ENCODE results near the gene GUCY2F.
A peak's percentile ranks its signal among the peaks of the same experiment; 100 is the strongest.

Gene GUCY2F

DNA sequence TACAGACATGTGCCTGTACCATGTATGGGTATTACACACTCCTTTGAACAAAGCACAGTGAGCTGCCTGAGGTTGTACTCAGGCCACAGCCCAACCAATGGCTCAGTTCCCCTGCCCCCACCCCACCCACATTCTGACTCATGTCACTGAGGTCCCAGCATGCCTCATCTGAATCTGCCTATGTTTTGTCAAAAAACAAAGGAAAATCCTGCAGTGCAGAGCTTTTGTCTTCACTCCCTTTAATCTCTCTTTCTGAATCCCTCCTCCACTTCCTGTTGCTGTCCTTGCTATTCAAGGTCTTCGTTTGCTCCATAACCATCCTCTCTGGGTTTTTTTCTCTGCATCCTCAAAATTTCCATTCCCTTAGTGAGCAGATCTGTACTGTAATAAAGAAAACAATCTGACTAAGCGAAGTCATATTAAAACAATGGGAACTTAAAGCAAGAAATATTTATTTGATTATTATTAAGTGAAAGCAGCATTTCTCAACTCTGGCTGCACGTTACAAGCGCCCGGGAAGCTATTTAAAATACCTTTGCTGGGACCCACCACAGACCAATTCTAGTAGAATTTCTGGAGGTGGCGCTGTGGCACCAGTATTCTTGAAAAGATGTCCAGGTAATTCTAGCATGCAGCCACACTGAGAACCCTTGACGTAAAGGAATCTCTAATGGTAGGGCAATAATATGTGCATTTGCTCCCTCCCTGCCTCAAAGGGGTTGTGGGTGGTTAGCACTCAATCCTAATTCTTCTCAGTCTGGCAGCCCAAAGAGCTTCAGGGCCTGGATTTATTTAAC is 8.7 kb downstream of the GUCY2F start:
- Histone ChIP-seq H3K36me3 (no peaks in the 10 kb centered on the region), H3K9me3 (ENCODE audit: severe bottlenecking) (no peaks in the 10 kb centered on the region), H3K27ac (no peak overlapping the region), H3K4me3 (ENCODE audit: low read depth, low read length) (no peak overlapping the region), H3K27me3 (ENCODE audit: insufficient read depth, low read depth, severe bottlenecking) (peaks cover 69% of the 10 kb centered on the region)
- TF ChIP-seq, protein P1, sequence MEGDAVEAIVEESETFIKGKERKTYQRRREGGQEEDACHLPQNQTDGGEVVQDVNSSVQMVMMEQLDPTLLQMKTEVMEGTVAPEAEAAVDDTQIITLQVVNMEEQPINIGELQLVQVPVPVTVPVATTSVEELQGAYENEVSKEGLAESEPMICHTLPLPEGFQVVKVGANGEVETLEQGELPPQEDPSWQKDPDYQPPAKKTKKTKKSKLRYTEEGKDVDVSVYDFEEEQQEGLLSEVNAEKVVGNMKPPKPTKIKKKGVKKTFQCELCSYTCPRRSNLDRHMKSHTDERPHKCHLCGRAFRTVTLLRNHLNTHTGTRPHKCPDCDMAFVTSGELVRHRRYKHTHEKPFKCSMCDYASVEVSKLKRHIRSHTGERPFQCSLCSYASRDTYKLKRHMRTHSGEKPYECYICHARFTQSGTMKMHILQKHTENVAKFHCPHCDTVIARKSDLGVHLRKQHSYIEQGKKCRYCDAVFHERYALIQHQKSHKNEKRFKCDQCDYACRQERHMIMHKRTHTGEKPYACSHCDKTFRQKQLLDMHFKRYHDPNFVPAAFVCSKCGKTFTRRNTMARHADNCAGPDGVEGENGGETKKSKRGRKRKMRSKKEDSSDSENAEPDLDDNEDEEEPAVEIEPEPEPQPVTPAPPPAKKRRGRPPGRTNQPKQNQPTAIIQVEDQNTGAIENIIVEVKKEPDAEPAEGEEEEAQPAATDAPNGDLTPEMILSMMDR (IDR thresholded peaks at IDR 0.05; ENCODE audit: low read depth, low read length): peak; percentile 41; the same call in 1 of the 2 replicates
- DNase-seq: peak; percentile 40

DNA sequence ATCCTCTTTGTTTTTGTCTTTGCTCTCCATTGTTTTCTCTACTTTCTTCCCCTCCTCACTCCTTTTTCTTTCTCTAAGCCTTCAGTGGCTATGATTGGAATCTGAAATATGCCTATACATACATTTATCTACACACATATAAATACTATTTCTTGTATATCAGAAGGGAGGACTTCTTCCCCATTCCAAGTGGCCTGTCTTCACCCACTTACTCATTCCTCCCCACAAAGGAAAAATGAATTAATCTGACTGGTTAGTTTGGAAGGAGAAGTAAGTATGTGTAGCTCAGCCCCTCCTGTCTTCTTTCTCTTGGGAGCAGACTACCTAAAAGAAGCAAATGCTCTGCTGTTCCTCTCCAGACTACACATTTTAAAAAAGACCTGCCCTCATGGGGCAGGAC is 17.7 kb downstream of the GUCY2F start:
- H3K4me3 ChIP-seq (ENCODE audit: low read depth, low read length): no peak overlapping the region
- DNase-seq: no peak
- TF ChIP-seq, protein P1 (IDR thresholded peaks at IDR 0.05; ENCODE audit: low read depth, low read length): no peak
- H3K27me3 ChIP-seq (ENCODE audit: insufficient read depth, low read depth, severe bottlenecking): peaks cover 61% of the 10 kb centered on the region
- H3K9me3 ChIP-seq (ENCODE audit: severe bottlenecking): no peaks in the 10 kb centered on the region
- no peak overlapping the region for H3K27ac ChIP-seq
- no peaks in the 10 kb centered on the region for H3K36me3 ChIP-seq

DNA sequence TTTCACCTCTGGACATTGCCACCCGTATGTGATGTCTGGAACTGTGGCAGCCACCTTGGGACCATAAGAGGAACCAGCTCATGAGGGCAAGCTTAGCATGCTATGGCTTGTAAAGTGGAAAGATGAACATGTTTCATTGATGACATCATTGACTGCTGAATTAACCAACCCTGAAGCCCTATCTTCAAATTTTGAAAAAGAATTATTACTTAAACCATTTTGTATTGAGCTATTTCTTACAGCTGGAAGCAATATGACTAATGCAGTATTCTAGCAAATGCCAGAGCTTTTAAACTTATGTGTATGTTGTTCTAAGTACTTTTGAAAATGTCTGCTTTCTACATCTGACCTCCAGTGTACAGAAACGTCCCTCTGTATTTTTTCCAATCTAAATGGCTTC is 18.1 kb downstream of the GUCY2F start:
- Histone ChIP-seq H3K9me3 (ENCODE audit: severe bottlenecking) (no peaks in the 10 kb centered on the region), H3K27ac (no peak overlapping the region), H3K4me3 (ENCODE audit: low read depth, low read length) (no peak overlapping the region), H3K27me3 (ENCODE audit: insufficient read depth, low read depth, severe bottlenecking) (peaks cover 62% of the 10 kb centered on the region), H3K36me3 (no peaks in the 10 kb centered on the region)
- TF ChIP-seq, protein P1 (IDR thresholded peaks at IDR 0.05; ENCODE audit: low read depth, low read length): no peak
- DNase-seq: no peak

DNA sequence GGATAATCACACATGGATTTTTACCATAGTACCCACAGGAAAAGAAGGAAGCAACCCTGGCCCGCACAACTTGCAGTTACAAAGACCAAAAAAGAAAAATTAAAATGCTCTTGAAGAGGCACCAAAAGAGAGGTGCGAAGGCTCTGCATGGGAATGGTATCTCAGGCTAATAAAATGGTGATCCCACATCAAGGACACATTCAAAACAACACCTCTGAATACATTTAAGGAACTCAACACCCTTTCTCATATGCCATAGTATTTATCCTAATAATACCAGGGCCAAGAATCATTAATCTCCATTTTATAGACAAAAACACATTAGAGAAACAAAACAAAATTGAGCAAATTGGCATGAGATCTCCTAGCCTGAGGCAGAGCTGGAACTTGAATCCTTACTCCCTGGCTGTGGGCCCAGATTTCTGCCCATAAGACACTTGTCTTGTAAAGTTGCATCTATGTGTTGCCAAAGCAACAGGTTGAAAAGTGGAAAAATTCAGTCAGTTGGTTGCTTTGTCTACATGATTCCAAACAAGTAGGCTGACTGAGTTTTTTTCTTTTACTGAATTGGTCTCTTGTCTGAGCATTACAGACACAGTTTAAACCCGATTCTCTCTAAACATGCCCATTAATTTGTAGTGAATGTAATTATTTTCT is 33.5 kb downstream of the GUCY2F start:
- no peak for DNase-seq
- peaks cover 3% of the 10 kb centered on the region for H3K9me3 ChIP-seq (ENCODE audit: severe bottlenecking)
- peaks cover 60% of the 10 kb centered on the region for H3K27me3 ChIP-seq (ENCODE audit: insufficient read depth, low read depth, severe bottlenecking)
- TF ChIP-seq, protein P1 (IDR thresholded peaks at IDR 0.05; ENCODE audit: low read depth, low read length): no peak
- no peaks in the 10 kb centered on the region for H3K36me3 ChIP-seq
- H3K4me3 ChIP-seq (ENCODE audit: low read depth, low read length): no peak overlapping the region
- H3K27ac ChIP-seq: no peak overlapping the region

DNA sequence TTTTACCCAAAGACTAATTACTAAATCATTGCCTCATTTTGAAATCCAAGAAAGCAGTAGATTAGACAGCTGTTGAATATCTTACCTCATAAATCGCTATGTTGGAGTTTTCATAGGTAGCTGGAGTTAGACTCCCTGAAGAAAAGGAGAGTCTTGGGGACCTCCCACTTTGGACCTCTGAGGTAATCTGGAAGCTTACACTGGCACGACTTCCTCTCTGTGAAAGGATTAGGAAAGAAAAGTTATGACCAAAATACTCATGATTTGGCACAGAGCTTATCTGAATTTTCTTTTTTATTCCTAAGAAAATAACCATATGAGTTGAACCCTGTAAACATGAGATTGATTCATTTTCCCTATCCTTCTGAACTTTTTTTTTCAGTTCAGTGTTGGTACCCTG is 40.6 kb downstream of the GUCY2F start:
- Histone ChIP-seq H3K4me3 (ENCODE audit: low read depth, low read length) (no peak overlapping the region), H3K27ac (no peak overlapping the region), H3K27me3 (ENCODE audit: insufficient read depth, low read depth, severe bottlenecking) (peaks cover 45% of the 10 kb centered on the region), H3K36me3 (no peaks in the 10 kb centered on the region), H3K9me3 (ENCODE audit: severe bottlenecking) (no peaks in the 10 kb centered on the region)
- TF ChIP-seq, protein P1 (IDR thresholded peaks at IDR 0.05; ENCODE audit: low read depth, low read length): no peak
- DNase-seq: no peak

Data from WERI-Rb-1 (cell line).